PFSK-1 (cell line): ENCODE measurements around the gene HES2.

ENCODE experiments used
- POLR2AphosphoS5 ChIP-seq: IDR thresholded peaks from 2 replicates; pipeline ENCODE4 v1.6.1; 2012; ENCODE audit warnings: low read depth, mild to moderate bottlenecking, control low read depth, low read length, moderate library complexity
- SIN3A ChIP-seq: IDR thresholded peaks from 2 replicates; pipeline ENCODE4 v1.6.1; 2012; ENCODE audit warnings: mild to moderate bottlenecking, low read length, moderate library complexity, borderline replicate concordance; ENCODE audit not compliant: insufficient read depth
- TAF1 ChIP-seq: IDR thresholded peaks from 2 replicates; pipeline ENCODE4 v1.6.1; 2012; ENCODE audit warnings: low read length, control low read depth, borderline replicate concordance; ENCODE audit not compliant: insufficient read depth
- TF ChIP-seq, protein P1 (sequence below), 2 experiments: IDR thresholded peaks; 2 replicates each; pipeline versions ENCODE4 v1.6.1 to v1.8.0; 2011 to 2012; ENCODE audit warnings: low read depth in 2 of 2, low read length in 2 of 2, control low read depth in 1 of 2, inconsistent platforms in 1 of 2, mild to moderate bottlenecking in 1 of 2, moderate library complexity in 1 of 2; ENCODE audit not compliant: insufficient read depth in 1 of 2

DNA sequence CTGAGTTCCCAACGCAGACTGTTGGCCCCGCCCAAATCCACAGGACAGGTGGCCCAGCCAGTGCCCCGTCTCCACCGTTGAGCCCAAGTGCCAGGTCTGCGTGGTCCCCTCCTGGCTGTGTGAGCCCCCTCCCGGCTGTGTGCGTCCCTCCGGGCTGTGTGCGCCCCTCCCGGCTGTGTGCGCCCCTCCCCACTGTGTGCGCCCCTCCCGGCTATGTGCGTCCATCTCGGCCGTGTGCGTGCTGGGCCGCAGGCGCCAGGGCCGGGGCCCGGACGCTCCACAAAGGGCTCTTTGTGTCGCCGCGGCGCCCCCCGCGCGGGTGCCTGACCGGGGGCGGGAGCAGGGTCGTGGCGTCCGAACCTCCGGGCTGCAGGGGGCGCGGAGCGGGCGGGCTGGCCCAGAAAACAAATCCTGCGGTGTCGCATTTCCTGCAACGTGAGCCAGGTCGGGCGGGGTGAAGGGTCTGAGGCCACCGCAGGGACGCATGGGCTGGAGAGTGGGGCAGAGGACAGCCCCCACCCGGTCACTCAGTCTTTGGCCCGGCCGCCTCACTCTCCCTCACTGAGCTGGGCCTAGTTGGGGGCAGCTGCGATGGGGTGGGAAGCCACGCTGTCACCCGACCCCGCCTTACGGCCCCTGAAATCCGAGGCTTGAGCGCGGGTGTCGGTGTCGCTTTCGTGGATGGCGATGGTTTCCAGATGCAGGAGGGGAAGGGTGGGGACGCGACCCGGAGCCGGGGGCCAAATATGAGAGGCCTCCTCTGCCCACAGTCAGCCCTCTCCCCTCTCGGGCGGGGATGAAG, 27.5 kb upstream of the HES2 start:
- TF ChIP-seq, protein P1, sequence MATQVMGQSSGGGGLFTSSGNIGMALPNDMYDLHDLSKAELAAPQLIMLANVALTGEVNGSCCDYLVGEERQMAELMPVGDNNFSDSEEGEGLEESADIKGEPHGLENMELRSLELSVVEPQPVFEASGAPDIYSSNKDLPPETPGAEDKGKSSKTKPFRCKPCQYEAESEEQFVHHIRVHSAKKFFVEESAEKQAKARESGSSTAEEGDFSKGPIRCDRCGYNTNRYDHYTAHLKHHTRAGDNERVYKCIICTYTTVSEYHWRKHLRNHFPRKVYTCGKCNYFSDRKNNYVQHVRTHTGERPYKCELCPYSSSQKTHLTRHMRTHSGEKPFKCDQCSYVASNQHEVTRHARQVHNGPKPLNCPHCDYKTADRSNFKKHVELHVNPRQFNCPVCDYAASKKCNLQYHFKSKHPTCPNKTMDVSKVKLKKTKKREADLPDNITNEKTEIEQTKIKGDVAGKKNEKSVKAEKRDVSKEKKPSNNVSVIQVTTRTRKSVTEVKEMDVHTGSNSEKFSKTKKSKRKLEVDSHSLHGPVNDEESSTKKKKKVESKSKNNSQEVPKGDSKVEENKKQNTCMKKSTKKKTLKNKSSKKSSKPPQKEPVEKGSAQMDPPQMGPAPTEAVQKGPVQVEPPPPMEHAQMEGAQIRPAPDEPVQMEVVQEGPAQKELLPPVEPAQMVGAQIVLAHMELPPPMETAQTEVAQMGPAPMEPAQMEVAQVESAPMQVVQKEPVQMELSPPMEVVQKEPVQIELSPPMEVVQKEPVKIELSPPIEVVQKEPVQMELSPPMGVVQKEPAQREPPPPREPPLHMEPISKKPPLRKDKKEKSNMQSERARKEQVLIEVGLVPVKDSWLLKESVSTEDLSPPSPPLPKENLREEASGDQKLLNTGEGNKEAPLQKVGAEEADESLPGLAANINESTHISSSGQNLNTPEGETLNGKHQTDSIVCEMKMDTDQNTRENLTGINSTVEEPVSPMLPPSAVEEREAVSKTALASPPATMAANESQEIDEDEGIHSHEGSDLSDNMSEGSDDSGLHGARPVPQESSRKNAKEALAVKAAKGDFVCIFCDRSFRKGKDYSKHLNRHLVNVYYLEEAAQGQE (IDR thresholded peaks at IDR 0.05; ENCODE audit: insufficient read depth in 1 of 2, low read depth in 2 of 2, low read length in 2 of 2), result no peak
- TF ChIP-seq POLR2AphosphoS5 (no peak), SIN3A (no peak), TAF1 (no peak)
